ENCODE results near the gene JAZF1. TPM values are rescaled to one million over a fixed set of nuclear protein-coding genes. Genes with fewer than 3 reads are reported as not detected.

The JAZF1 gene
- total RNA-seq, 1 donor from 2014 or later: 7.2 TPM

DNA sequence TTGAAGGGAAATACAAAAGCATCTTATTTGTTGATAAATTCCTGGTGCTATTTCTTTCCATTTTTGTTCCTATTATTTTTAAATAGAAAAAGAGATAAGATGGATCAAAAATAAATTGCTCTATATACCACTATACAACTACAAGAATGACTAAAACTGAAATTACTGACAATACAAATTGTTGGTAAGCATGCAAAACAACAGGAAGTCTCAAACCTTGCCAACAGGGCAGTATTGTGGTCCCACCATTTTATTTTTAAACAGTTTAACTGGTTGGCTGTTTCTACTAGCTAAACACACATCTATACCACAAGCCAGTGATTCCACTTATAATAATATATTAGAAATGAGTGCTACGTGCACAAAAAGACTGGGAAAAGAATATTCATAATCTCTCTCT, 213.0 kb downstream of the JAZF1 start:
- Mint-ChIP-seq H3K4me1 (peaks cover 25% of the 10 kb centered on the region), H3K36me3 (no peaks in the 10 kb centered on the region), H3K27ac (no peak overlapping the region), H3K4me3 (no peak overlapping the region), H3K9me3 (no peaks in the 10 kb centered on the region), H3K27me3 (ENCODE audit: low read depth) (peaks cover 4% of the 10 kb centered on the region)
- TF ChIP-seq, protein P1, sequence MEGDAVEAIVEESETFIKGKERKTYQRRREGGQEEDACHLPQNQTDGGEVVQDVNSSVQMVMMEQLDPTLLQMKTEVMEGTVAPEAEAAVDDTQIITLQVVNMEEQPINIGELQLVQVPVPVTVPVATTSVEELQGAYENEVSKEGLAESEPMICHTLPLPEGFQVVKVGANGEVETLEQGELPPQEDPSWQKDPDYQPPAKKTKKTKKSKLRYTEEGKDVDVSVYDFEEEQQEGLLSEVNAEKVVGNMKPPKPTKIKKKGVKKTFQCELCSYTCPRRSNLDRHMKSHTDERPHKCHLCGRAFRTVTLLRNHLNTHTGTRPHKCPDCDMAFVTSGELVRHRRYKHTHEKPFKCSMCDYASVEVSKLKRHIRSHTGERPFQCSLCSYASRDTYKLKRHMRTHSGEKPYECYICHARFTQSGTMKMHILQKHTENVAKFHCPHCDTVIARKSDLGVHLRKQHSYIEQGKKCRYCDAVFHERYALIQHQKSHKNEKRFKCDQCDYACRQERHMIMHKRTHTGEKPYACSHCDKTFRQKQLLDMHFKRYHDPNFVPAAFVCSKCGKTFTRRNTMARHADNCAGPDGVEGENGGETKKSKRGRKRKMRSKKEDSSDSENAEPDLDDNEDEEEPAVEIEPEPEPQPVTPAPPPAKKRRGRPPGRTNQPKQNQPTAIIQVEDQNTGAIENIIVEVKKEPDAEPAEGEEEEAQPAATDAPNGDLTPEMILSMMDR (IDR thresholded peaks at IDR 0.05; ENCODE audit: unreplicated experiment): no peak
- no peak for DNase-seq (ENCODE audit: low spot score in 2 of 2, unreplicated experiment in 2 of 2)

DNA sequence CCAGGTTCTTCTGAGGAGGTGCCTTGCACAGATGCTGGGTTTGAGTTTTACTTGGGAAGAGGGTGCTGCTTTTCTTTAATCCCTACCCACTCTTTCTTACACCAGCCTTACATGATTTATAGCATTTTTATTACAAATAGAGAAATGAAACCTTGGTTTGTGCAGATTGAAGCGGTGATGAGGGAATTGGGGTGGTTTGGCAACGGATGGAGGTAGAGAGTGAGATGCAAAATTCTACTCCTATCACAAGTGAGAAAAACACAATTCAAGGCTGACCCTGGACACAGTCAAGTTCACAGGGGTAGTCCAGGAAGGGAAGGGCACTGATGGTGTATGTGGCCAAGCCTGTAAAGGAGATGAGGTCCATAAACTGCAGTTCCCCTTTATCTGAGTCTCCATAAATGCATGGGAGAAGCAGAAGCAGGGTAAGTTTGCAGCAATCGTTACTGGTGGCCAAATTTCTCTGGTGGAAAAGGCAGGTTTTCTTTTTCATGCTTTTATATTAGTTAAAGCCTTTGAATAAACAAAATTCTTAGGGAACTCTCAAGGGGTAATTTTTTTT, 214.3 kb downstream of the JAZF1 start:
- Mint-ChIP-seq H3K27me3 (ENCODE audit: low read depth) (peaks cover 4% of the 10 kb centered on the region), H3K4me3 (no peak overlapping the region), H3K36me3 (no peaks in the 10 kb centered on the region), H3K4me1 (peaks cover 25% of the 10 kb centered on the region), H3K27ac (no peak overlapping the region), H3K9me3 (no peaks in the 10 kb centered on the region)
- TF ChIP-seq, protein P1 (IDR thresholded peaks at IDR 0.05; ENCODE audit: unreplicated experiment): no peak
- no peak for DNase-seq (ENCODE audit: low spot score in 2 of 2, unreplicated experiment in 2 of 2)

DNA sequence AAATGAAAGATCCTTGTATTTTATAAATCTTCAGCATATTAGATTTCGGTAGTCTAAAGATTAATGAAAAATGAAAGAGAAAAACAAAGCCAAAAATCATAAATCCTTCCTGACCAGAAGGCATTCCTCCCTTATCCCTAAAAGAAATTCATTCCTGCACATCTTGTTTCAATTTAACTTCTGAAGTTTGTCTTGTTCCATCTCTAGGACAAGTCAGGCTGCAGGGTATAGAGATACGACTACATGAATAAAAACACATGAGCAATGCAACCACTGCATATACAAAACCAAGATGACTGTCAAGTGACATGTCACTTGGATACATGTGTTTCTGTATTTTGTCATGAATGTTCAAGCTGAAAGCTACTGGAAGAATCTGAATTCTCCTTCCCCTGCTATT, 214.9 kb downstream of the JAZF1 start:
- no peak overlapping the region for H3K27ac Mint-ChIP-seq
- H3K9me3 Mint-ChIP-seq: no peaks in the 10 kb centered on the region
- no peak for DNase-seq (ENCODE audit: low spot score in 2 of 2, unreplicated experiment in 2 of 2)

DNA sequence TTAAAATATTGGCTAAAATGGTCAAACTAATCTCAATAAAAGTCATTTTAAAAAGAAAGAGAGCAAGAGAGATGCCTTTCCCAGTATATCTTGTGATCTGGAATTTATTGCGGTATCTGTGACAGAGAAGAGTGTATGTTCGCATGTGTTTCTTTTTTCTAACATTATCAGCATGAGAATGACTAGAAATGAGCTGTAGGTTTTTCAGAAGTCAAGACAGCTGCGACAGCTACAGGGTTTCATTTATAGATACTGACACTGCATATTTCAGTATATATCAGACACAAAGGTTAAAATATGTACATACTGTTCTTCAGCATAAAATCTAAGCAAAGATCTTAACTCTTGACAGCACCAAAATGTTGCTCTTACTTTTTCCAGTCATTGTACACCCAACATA, 215.8 kb downstream of the JAZF1 start:
- H3K4me1 Mint-ChIP-seq: peaks cover 25% of the 10 kb centered on the region

More for the DNA sequence above, 214.9 kb downstream of the JAZF1 start:
- H3K36me3 Mint-ChIP-seq: no peaks in the 10 kb centered on the region
- H3K27me3 Mint-ChIP-seq (ENCODE audit: low read depth): peaks cover 6% of the 10 kb centered on the region
- peaks cover 25% of the 10 kb centered on the region for H3K4me1 Mint-ChIP-seq
- TF ChIP-seq, protein P1 (IDR thresholded peaks at IDR 0.05; ENCODE audit: unreplicated experiment): no peak
- H3K4me3 Mint-ChIP-seq: no peak overlapping the region

DNA sequence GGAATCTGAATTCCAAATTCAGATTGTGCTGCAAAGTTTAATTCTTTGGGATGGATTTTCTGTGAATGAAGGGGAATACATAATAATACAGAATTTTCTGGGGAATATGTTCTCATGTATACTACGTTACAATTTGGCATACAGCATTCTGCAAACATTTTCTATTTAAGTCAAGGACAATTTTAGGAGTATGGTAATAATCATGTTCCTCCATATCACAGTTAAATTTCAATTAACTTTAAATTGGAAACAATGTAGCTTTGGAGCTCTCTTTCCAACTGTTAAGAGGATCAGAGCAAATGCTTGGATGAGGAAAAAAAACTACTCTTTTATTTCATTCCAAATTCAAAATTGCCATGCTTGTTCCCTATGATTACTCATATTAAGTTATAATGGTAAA, 217.5 kb downstream of the JAZF1 start:
- TF ChIP-seq, protein P1 (IDR thresholded peaks at IDR 0.05; ENCODE audit: unreplicated experiment): no peak
- Mint-ChIP-seq H3K27me3 (ENCODE audit: low read depth) (peaks cover 7% of the 10 kb centered on the region), H3K27ac (no peak overlapping the region), H3K4me3 (no peak overlapping the region), H3K9me3 (no peaks in the 10 kb centered on the region), H3K4me1 (peaks cover 25% of the 10 kb centered on the region), H3K36me3 (no peaks in the 10 kb centered on the region)
- DNase-seq (ENCODE audit: low spot score in 2 of 2, unreplicated experiment in 2 of 2): no peak

More for the DNA sequence above, 215.8 kb downstream of the JAZF1 start:
- H3K27me3 Mint-ChIP-seq (ENCODE audit: low read depth): peaks cover 7% of the 10 kb centered on the region
- no peak overlapping the region for H3K27ac Mint-ChIP-seq
- no peaks in the 10 kb centered on the region for H3K36me3 Mint-ChIP-seq
- no peaks in the 10 kb centered on the region for H3K9me3 Mint-ChIP-seq
- no peak overlapping the region for H3K4me3 Mint-ChIP-seq
- TF ChIP-seq, protein P1 (IDR thresholded peaks at IDR 0.05; ENCODE audit: unreplicated experiment): no peak
- DNase-seq (ENCODE audit: low spot score in 2 of 2, unreplicated experiment in 2 of 2): no peak

DNA sequence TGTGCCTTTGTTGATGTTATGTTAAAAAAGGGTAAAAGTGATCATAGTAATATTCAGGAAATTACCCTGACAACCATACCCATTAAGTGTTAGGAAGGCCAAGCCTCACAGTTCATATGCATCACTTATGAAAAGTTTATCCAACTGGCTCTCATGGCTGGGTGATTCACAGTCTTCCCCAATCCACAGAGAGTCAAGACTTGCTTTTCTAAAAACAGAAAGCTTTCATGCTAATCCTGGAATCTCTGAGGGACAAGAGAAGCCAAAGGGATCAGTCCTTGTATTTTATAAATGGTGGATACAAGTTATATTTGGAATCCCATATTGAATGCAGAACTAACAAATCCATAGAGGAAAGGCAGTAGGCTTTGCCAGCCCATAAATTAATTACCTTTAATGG, 218.3 kb downstream of the JAZF1 start:
- H3K4me3 Mint-ChIP-seq: no peak overlapping the region
- peaks cover 25% of the 10 kb centered on the region for H3K4me1 Mint-ChIP-seq
- H3K27me3 Mint-ChIP-seq (ENCODE audit: low read depth): peaks cover 7% of the 10 kb centered on the region
- no peak overlapping the region for H3K27ac Mint-ChIP-seq
- H3K9me3 Mint-ChIP-seq: no peaks in the 10 kb centered on the region
- DNase-seq (ENCODE audit: low spot score in 2 of 2, unreplicated experiment in 2 of 2): no peak
- H3K36me3 Mint-ChIP-seq: no peaks in the 10 kb centered on the region
- TF ChIP-seq, protein P1 (IDR thresholded peaks at IDR 0.05; ENCODE audit: unreplicated experiment): no peak

All from mesothelial cell of epicardium (in vitro differentiated cells).